SIG-M5 treated with dmso at 0.1 percent for 504 hours (cell line): Measurements from ENCODE around the gene SPACA9.

Source experiments
- DNase-seq: peaks from one replicate; lab custom pipeline; 2025; ENCODE audit not compliant: unreplicated experiment; lab: John Stamatoyannopoulos, UW

SPACA9 gene

GRCh38 chr9:132939169-132939568 lies 60.5 kb downstream of the SPACA9 start:
- DNase-seq: no peak
